H1 (cell line): ENCODE results near the gene SURF4.

Experiments
- RAD21 ChIP-seq, 2 experiments: IDR thresholded peaks in 1 of 2; conservative IDR thresholded peaks in 1 of 2; 2 replicates each; pipeline ENCODE4 v1.6.1; 2011; ENCODE audit warnings: low read depth in 2 of 2, low read length in 2 of 2, improper control_type of control experiment in 1 of 2, inconsistent platforms in 1 of 2, mild to moderate bottlenecking in 1 of 2, moderate library complexity in 1 of 2
- RXRA ChIP-seq: IDR thresholded peaks from 2 replicates; pipeline ENCODE4 v1.6.1; 2011; ENCODE audit warnings: low read depth, mild to moderate bottlenecking, low read length, moderate library complexity; ENCODE audit not compliant: insufficient read depth
- TF ChIP-seq, protein P1 (sequence below), 3 experiments: IDR thresholded peaks; 1 replicate in 2 of 3; 2 replicates in 1 of 3; pipeline versions ENCODE4 v1.5.1 to v1.6.1; 2011; ENCODE audit warnings: low read length in 3 of 3, mild to moderate bottlenecking in 3 of 3, inconsistent platforms in 2 of 3, low read depth in 1 of 3, moderate library complexity in 1 of 3; ENCODE audit not compliant: insufficient read depth in 1 of 3; ENCODE audit errors: control extremely low read depth in 1 of 3
- TF ChIP-seq, protein P2 (sequence below): IDR thresholded peaks from 2 replicates; pipeline ENCODE4 v1.6.1; 2012; ENCODE audit warnings: low read length, inconsistent platforms

DNA sequence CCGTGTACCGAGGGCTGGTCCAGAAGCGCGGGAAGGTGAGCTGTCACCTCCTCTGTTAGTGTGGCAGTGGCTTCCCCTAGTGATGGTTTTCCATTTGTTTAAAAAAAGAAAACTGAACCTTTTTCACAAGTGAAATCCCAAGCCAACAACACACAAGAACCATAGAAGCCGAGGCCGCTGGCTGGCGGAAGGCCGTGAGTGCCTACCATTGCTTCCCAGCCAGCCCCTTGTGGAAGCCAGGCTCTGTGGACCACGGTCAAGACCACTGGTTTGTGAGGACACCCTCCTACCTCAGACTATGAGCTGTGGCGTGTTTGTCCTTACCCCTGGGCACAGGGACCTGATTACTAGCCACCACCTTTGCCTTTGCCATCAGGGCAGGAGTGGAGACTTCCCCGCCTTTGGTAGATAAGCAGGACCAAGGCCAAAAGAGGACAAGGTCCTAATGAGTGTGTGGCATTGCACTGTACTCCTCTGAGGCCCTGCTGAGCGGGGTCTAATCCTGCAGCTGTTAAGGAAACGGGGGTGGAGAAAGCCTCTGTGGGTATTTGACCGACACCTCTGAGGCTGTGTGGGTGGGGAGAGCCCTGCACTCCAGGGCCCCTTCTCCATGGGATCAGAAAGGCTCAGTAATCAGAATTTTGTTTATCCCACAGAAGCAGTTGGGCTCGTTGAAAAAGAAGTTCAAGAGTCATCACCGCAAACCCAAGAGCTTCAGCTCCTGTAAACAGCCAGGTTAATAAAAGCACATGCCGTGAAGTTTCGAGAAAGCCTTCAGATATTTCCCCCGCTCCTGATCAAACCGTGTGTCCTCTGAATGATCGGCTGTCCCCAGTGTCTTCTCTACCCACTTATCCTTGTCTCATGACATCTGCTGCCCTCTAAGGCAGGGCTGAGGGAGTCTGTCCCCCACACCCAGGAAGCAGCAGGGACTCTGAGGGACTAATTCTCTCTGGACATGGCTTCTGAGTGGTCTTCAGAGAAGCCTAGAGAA is 15.2 kb downstream of the SURF4 start:
- TF ChIP-seq, protein P1, sequence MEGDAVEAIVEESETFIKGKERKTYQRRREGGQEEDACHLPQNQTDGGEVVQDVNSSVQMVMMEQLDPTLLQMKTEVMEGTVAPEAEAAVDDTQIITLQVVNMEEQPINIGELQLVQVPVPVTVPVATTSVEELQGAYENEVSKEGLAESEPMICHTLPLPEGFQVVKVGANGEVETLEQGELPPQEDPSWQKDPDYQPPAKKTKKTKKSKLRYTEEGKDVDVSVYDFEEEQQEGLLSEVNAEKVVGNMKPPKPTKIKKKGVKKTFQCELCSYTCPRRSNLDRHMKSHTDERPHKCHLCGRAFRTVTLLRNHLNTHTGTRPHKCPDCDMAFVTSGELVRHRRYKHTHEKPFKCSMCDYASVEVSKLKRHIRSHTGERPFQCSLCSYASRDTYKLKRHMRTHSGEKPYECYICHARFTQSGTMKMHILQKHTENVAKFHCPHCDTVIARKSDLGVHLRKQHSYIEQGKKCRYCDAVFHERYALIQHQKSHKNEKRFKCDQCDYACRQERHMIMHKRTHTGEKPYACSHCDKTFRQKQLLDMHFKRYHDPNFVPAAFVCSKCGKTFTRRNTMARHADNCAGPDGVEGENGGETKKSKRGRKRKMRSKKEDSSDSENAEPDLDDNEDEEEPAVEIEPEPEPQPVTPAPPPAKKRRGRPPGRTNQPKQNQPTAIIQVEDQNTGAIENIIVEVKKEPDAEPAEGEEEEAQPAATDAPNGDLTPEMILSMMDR (IDR thresholded peaks at IDR 0.05; ENCODE audit: control extremely low read depth in 1 of 3, insufficient read depth in 1 of 3, low read depth in 1 of 3, low read length in 3 of 3): no peak
- no peak for TF ChIP-seq RXRA
- TF ChIP-seq, protein P2, sequence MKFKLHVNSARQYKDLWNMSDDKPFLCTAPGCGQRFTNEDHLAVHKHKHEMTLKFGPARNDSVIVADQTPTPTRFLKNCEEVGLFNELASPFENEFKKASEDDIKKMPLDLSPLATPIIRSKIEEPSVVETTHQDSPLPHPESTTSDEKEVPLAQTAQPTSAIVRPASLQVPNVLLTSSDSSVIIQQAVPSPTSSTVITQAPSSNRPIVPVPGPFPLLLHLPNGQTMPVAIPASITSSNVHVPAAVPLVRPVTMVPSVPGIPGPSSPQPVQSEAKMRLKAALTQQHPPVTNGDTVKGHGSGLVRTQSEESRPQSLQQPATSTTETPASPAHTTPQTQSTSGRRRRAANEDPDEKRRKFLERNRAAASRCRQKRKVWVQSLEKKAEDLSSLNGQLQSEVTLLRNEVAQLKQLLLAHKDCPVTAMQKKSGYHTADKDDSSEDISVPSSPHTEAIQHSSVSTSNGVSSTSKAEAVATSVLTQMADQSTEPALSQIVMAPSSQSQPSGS: no peak
- TF ChIP-seq RAD21 (IDR thresholded peaks at IDR 0.05 in 1 of 2, conservative IDR thresholded peaks at IDR 0.05 in 1 of 2; ENCODE audit: low read depth in 2 of 2, low read length in 2 of 2): no peak
